Esophagus squamous epithelium (tissue), 4 donors: ENCODE results near the gene VAPA.

Experiments
- POLR2A ChIP-seq, 4 donors: fragments of 450-650 bp; IDR thresholded peaks; one replicate each; pipeline ENCODE4 v1.6.1; 2017; ENCODE audit warnings: antibody characterized with exemption in 4 of 4, mild to moderate bottlenecking in 4 of 4, moderate library complexity in 3 of 4
- TF ChIP-seq, protein P1 (sequence below), 6 experiments: fragments of 450-650 bp in 4 of 6; fragments of 200-600 bp in 2 of 6; sonication (generic) in 2 of 6; IDR thresholded peaks; one replicate each; pipeline ENCODE4 v1.5.1; 2016 to 2019; ENCODE audit warnings: antibody characterized with exemption in 6 of 6, mild to moderate bottlenecking in 4 of 6, moderate library complexity in 4 of 6

DNA sequence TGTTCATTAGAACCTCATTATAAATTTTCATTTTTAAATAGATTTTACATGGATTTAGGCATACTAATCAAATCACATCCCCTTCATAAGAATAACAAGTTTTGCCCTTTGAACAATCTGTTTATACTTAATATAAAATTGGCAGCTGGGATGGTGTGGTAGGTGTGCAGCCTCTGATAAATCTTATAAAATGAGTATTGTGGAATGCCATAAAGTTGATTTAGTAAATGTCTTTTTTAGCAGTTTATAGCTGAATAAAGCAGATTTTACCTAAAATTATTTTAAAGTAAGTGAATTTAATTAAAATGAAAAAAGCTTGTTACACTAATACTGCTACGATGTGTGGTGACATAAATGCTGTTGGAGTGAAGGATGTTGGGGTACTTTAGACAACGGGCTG lies 35.5 kb downstream of the VAPA start:
- TF ChIP-seq, protein P1, sequence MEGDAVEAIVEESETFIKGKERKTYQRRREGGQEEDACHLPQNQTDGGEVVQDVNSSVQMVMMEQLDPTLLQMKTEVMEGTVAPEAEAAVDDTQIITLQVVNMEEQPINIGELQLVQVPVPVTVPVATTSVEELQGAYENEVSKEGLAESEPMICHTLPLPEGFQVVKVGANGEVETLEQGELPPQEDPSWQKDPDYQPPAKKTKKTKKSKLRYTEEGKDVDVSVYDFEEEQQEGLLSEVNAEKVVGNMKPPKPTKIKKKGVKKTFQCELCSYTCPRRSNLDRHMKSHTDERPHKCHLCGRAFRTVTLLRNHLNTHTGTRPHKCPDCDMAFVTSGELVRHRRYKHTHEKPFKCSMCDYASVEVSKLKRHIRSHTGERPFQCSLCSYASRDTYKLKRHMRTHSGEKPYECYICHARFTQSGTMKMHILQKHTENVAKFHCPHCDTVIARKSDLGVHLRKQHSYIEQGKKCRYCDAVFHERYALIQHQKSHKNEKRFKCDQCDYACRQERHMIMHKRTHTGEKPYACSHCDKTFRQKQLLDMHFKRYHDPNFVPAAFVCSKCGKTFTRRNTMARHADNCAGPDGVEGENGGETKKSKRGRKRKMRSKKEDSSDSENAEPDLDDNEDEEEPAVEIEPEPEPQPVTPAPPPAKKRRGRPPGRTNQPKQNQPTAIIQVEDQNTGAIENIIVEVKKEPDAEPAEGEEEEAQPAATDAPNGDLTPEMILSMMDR (IDR thresholded peaks at IDR 0.05), result no peak
- no peak for TF ChIP-seq POLR2A (IDR thresholded peaks at IDR 0.05)
